DND-41 (cell line): ENCODE measurements around the gene ATP5F1D.

ENCODE experiments used
- ATAC-seq: fragments of 200-7000 bp; cut with Tn5 transposase; 3 replicates; pipeline ENCODE4 v1.9.1; 2021; ENCODE audit warnings: low read depth; ENCODE audit not compliant: insufficient read depth
- DNase-seq: peaks from one replicate; pipeline ENCODE4 v3.0.0-alpha.2; 2020
- H2AFZ ChIP-seq: 2 replicates; pipeline ENCODE4 v1.6.0; 2012; ENCODE audit warnings: low read depth, low read length
- H3K27ac ChIP-seq: 2 replicates; pipeline ENCODE4 v1.5.1; 2012; ENCODE audit warnings: low read length, inconsistent platforms
- H3K27me3 ChIP-seq: fragments of 200-600 bp; sonication (generic); 2 replicates; pipeline ENCODE4 v1.6.0; 2012; ENCODE audit warnings: low read length, mild to moderate bottlenecking, inconsistent platforms; ENCODE audit not compliant: insufficient read depth, poor library complexity
- H3K36me3 ChIP-seq: 2 replicates; pipeline ENCODE4 v1.5.1; 2012; ENCODE audit warnings: low read length, inconsistent platforms; ENCODE audit not compliant: insufficient read depth
- H3K4me1 ChIP-seq: 2 replicates; pipeline ENCODE4 v1.5.1; 2012; ENCODE audit warnings: mild to moderate bottlenecking, low read length; ENCODE audit not compliant: insufficient read depth
- H3K4me2 ChIP-seq: 2 replicates; pipeline ENCODE4 v1.6.0; 2012; ENCODE audit warnings: mild to moderate bottlenecking, moderate library complexity, low read length, inconsistent platforms; ENCODE audit not compliant: insufficient read depth
- H3K4me3 ChIP-seq, 2 experiments: fragments of 200-600 bp in 1 of 2; shearing (Covaris generic) in 1 of 2; 2 replicates each; pipeline ENCODE4 v1.5.1; 2012 to 2016; ENCODE audit warnings: inconsistent platforms in 2 of 2, low read length in 2 of 2, mild to moderate bottlenecking in 2 of 2, low read depth in 1 of 2, moderate library complexity in 1 of 2
- H3K79me2 ChIP-seq: 2 replicates; pipeline ENCODE4 v1.6.0; 2012; ENCODE audit warnings: low read length, inconsistent platforms; ENCODE audit not compliant: insufficient read depth
- H3K9ac ChIP-seq: 2 replicates; pipeline ENCODE4 v1.6.0; 2012; ENCODE audit warnings: low read depth, mild to moderate bottlenecking, inconsistent platforms, low read length, moderate library complexity
- H3K9me3 ChIP-seq: 2 replicates; pipeline ENCODE4 v1.5.1; 2012; ENCODE audit warnings: low read length, moderate library complexity, mild to moderate bottlenecking, inconsistent platforms; ENCODE audit not compliant: insufficient read depth, severe bottlenecking
- H4K20me1 ChIP-seq: 2 replicates; pipeline ENCODE4 v1.6.0; 2012; ENCODE audit warnings: low read length; ENCODE audit not compliant: insufficient read depth
- EZH2 ChIP-seq: IDR thresholded peaks from 3 replicates; pipeline ENCODE4 v1.6.1; 2012; ENCODE audit warnings: borderline replicate concordance, low read depth, mild to moderate bottlenecking, moderate library complexity, low read length, inconsistent platforms; ENCODE audit not compliant: severe bottlenecking
- TF ChIP-seq, protein P1 (sequence below): IDR thresholded peaks from 2 replicates; pipeline ENCODE4 v1.5.1; 2012; ENCODE audit warnings: borderline replicate concordance, low read length, moderate library complexity, mild to moderate bottlenecking; ENCODE audit not compliant: poor library complexity, severe bottlenecking; ENCODE audit errors: extremely low read depth

The ATP5F1D gene

DNA sequence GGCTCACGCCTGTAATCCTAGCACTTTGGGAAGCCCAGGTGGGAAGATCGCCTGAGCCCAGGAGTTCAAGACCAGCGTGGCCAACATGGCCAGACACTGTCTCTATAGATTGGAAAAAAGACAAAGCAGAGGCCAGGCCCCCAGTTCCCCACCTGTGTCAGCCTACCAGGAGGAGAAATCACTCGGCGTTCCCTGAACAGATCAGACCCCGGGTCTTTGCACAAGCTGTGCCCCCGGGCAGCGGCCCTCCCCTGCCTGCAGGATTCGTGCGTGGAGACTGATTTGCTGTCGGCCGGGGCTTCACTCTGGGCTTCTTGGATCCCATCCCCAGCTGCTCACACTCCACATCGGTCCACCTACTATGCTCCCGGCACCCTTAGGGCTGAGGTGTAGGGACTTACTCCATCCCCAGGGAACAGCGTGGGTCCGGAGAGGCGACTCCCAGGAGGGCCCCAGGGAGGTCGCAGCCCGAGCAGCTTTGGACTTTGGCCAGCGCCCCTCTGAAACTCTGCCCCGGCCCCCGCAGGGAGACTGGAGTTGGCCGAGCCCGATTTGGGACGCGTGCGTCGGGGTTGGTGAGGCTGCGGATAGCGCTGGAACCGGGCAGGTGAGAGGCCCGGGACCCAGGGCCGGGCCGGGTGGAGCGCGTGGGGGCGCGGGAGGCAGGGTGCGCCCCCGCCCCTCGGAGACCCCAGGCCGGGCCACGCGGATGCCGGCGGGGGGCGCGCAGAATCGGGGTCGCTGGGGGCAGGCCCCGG lies 43.6 kb downstream of the ATP5F1D start:
- TF ChIP-seq EZH2 = no peak
- TF ChIP-seq, protein P1, sequence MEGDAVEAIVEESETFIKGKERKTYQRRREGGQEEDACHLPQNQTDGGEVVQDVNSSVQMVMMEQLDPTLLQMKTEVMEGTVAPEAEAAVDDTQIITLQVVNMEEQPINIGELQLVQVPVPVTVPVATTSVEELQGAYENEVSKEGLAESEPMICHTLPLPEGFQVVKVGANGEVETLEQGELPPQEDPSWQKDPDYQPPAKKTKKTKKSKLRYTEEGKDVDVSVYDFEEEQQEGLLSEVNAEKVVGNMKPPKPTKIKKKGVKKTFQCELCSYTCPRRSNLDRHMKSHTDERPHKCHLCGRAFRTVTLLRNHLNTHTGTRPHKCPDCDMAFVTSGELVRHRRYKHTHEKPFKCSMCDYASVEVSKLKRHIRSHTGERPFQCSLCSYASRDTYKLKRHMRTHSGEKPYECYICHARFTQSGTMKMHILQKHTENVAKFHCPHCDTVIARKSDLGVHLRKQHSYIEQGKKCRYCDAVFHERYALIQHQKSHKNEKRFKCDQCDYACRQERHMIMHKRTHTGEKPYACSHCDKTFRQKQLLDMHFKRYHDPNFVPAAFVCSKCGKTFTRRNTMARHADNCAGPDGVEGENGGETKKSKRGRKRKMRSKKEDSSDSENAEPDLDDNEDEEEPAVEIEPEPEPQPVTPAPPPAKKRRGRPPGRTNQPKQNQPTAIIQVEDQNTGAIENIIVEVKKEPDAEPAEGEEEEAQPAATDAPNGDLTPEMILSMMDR = no peak
- ATAC-seq (no peak), DNase-seq (no peak)
- H4K20me1 ChIP-seq = peaks cover 6% of the 10 kb centered on the region
- H3K4me1 ChIP-seq = no peaks in the 10 kb centered on the region
- H3K27me3 ChIP-seq = no peaks in the 10 kb centered on the region
- H3K36me3 ChIP-seq = peaks cover under 1% of the 10 kb centered on the region; the same call in 1 of the 2 replicates
- no peak overlapping the region for H3K27ac ChIP-seq
- H3K9ac ChIP-seq = no peak overlapping the region
- H2AFZ ChIP-seq = no peak overlapping the region
- H3K79me2 ChIP-seq = no peaks in the 10 kb centered on the region
- H3K4me3 ChIP-seq = no peak overlapping the region
- H3K4me2 ChIP-seq = no peak overlapping the region
- H3K9me3 ChIP-seq = no peaks in the 10 kb centered on the region

DNA sequence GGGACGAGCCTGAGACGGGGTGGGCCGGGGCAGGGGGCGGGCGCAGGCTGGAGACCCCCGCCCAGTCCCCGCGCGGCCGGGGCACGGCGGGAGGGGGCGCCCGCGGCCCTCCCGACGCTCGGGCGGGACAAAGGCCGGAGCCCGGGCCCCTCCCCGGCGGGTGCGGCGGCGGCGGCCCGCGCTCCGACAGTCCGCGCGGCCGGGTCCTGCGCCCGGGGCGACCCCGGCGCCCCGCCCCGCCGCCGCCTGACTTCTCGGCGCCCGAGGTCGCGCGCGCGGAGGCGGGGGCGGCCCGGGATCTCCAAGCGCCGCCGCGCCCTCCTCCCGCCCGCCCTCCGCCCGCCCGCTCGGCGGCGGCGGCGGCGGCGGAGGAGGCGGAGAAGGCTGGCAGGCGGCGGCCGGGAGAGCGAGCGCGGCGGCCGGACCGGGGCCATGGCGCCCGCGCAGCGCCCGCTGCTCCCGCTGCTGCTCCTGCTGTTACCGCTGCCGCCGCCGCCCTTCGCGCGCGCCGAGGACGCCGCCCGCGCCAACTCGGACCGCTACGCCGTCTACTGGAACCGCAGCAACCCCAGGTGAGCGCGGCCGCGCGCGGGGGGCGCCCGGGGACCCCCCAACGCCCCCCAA lies 44.3 kb downstream of the ATP5F1D start, which contains the start of gene EFNA2:
TSS of gene EFNA2 (plus strand) at position 137 of the 624 bp plus-strand sequence. CDS start at position 433, 296 bp downstream.
- no peaks in the 10 kb centered on the region for H3K9me3 ChIP-seq
- H3K36me3 ChIP-seq = no peaks in the 10 kb centered on the region
- DNase-seq (no peak), ATAC-seq (no peak)
- H3K4me3 ChIP-seq = no peak within 1 kb of the TSS
- peaks cover 3% of the 10 kb centered on the region; the same call in 1 of the 2 replicates for H4K20me1 ChIP-seq
- no peaks in the 10 kb centered on the region for H3K27me3 ChIP-seq
- H3K79me2 ChIP-seq = no peaks in the 10 kb centered on the region
- H3K27ac ChIP-seq = no peak within 1 kb of the TSS
- no peak within 1 kb of the TSS for H3K9ac ChIP-seq
- no peaks in the 10 kb centered on the region for H3K4me1 ChIP-seq
- TF ChIP-seq, protein P1 = no peak
- TF ChIP-seq EZH2 = no peak
- H2AFZ ChIP-seq = no peak within 1 kb of the TSS
- H3K4me2 ChIP-seq = no peak within 1 kb of the TSS

DNA sequence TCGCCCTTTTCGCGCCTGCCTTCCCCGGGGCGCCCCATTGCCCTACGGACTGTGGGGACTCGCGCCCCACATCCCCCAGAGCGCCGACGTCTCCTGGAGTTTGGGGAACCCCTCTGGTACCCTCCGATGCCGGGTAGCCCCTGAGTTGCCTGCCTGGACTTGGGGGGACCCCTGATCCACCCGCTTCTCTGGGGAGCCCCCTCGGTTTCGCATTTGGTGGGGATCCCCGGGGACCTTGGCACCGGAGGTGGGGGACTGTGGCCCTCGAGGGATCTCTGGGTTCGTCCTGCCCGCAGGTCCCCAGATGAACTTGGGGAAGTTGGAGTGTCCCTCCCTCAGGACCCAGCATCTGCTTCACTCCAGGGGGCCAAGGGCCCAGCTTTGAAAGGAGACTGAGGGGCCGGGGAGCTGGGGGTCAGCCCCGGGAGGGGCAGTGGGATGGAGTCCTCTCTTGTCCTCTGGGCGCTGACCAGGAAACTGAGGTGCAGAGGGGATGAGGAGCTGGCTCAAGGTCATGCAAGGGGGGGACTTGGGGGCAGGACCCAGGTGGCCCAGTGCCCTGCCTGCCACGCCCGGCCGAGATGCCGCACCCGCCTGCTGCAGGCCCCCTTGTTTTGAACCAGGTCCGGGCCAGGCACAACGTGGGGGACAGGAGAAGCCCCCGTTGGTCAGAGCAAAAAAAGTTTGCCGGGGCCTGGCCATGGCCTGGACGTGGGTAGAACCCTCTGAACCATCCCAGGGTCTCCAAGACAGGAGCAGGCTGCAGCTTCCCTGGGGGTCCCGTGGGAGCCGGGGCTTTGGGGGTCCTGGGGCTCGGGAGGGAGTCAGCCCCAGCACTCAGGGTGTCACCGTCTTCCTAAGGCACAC lies 45.2 kb downstream of the ATP5F1D start:
- Histone ChIP-seq H3K9ac (no peak overlapping the region), H3K27me3 (no peaks in the 10 kb centered on the region)
- ATAC-seq = no peak

More for the DNA sequence above, 45.2 kb downstream of the ATP5F1D start:
- TF ChIP-seq, protein P1 = no peak
- TF ChIP-seq EZH2 = no peak
- no peak for DNase-seq
- Histone ChIP-seq H3K9me3 (no peaks in the 10 kb centered on the region), H3K4me3 (no peak overlapping the region), H3K4me2 (no peak overlapping the region), H2AFZ (no peak overlapping the region), H3K4me1 (no peaks in the 10 kb centered on the region), H3K79me2 (no peaks in the 10 kb centered on the region), H3K36me3 (no peaks in the 10 kb centered on the region), H4K20me1 (peaks cover 3% of the 10 kb centered on the region; the same call in 1 of the 2 replicates), H3K27ac (no peak overlapping the region)
